HG03135 (cell line): ENCODE data around the gene LAMA5.

Source experiments
- ATAC-seq: cut with Tn5 transposase; IDR thresholded peaks from one replicate; pipeline ENCODE4 v1.9.1; 2021; ENCODE audit warnings: mild to moderate bottlenecking, moderate library complexity; ENCODE audit not compliant: unreplicated experiment

LAMA5 gene

DNA sequence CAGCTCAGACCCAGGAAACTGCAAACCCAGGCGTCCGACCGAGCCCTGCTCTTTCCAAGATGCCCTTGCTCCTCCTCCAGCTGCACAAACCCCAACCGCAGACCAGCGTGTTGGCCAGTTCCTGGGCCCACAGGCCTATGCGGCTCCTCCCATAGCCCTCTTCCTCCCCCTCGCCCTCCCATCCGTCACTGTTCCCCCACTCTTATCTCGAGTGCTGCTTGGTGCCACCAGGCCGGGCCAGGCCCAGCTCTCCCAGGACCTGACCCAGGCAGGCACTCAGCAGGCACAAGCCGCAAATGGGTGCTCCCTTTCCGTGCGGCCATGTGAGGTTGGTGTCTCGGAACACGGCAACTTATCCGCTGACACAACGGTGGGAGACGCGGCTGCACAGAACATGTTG lies 35.8 kb downstream of the LAMA5 start:
- ATAC-seq = no peak

DNA sequence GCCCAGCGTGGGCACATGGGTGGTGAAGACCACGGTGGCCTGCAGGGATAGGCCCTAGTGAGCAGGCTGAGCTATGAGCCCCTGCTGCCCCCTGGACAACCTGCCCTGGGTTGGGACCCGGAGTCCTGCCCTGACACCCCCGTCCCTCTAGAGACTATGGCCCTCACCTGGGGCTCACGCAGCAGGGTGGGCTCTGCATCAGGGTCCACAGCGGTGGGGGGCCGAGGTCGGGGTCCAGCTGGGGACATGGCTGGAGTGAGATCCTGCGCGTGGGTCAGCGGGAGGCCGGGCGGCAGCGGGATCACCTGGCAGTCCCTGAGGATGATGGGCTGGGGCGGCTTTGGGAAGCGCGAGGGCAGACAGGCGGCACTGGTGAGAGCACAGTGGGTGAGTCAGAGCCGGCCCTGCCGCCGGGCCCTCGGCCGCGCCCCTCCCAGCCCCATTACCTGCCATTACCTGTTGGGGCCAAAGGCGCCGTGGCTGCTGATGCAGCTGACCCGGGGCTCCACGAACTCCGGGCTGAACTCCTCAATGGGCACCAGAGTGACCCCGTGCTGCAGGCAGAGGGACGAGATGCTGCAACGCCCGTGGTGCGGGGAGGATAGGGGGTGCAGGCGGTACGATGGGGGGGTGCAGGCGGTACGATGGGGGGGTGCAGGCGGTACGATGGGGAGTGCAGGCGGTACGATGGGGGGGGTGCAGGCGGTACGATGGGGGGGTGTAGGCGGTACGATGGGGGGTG lies 36.4 kb downstream of the LAMA5 start:
- no peak for ATAC-seq

GRCh38 chr20:62329389-62330377 lies 37.4 kb downstream of the LAMA5 start:
- ATAC-seq = no peak

DNA sequence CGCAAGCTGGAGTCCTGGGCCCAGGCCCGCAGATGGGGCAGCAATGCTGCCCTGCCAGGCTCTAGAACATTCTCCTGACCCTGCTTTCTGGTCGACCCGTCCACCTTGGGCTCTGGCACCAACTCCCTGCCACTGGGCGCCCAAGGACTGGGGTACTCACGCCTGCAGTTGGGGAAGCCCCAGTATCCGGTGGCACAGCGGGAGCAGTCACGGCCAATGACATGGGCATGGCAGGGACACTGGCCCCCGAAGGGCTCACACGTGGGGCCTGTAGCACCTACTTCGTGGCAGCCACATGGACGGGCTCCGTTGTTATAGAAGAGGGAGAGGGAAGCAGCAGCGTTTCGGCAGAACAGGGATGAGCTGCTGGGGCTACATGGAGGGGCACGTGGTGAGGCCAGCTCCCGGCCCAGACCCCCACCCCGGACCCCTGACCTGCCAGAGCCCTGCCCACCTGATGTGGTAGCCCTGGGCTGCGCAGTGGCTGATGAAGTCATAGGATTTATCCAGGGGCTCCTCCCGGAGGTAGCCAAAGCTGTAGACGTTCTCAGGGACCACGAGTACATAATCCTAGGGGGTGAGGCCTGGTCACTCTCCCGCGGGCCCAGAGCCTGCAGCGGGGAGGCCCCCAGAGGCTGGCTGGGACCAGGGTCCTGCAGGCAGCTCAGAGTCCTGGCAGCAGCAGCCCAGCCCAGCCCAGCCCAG lies 38.3 kb downstream of the LAMA5 start:
- no peak for ATAC-seq

DNA sequence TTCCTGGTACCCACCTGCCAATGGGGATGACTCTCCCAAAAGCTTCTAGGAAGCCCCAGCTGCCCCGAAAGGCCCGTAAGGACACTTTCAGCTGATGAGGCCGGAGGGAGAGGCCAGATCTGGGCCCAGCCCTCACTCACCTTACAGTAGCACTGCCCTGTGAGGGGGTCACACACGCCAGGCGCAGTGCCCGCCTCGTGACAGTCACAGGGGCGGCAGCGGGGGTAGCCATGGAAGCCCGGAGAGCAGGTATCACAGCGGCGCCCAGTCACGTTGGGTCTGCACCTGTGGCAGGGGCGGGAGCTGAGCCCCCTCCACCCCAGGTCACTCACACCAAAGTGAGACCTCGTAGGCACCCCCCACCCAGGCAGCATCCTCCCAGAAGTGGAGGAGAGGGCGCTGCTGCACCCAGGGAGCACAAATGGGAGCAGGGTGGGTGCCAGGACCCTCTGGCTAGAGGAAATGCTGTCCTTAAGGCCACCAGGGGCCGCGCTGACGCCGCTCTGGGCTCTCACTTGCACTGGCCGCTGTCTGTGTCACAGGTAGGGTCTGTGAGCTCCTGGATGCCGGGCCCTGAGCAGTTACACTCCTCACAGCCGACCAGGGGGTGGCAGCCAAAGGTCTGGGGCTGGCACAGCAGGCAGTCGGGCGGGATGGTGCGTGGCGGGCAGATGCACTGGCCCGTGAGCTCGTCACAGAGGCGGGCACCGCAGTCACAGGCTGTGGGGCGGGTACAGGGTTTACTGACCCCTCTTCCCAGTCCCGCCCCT lies 39.2 kb downstream of the LAMA5 start:
- ATAC-seq = no peak

DNA sequence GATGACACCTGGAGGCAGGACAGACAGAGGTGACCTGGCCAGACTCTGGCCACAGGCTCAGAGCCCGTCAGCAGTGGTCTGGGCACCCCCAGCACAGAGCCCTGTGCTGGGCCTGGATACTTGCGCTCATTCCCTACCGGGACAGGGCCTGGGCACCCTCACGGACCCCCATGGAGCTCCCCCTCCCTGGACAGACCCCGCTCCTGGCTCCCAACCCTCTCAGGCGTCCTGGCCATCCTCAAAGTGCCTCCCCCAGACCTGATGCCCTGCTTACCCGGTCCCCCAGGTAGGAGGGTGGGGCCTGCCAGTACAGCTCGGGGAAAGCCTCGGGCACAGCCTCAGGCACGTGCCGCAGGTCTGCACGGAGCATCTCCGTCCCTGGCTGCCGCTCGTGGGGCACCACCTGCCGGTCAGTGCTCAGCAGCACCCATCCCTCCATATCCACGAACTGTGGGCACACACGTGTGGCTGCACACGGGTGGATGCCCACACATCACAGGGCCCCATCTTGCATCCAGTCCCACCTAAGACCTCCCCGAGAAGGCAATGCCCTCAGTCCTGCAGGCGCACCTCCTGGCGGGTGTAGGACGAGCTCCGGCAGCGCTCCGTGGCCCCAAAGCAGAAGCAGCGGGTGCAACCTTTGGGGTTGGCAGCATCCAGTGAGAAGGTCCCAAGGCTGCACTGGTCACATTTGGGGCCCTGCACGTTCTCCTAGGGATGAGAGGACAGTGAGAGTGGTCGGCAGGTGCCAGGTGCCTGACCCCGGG lies 40.0 kb downstream of the LAMA5 start:
- ATAC-seq = no peak

GRCh38 chr20:62326559-62326958 lies 40.6 kb downstream of the LAMA5 start:
- no peak for ATAC-seq

GRCh38 chr20:62325172-62325905 lies 41.8 kb downstream of the LAMA5 start:
- ATAC-seq = no peak

- no peak for ATAC-seq
These were observed 42.9 kb downstream of the LAMA5 start for GRCh38 chr20:62323980-62324906.

GRCh38 chr20:62323146-62323979 lies 43.7 kb downstream of the LAMA5 start:
- no peak for ATAC-seq

- ATAC-seq = no peak
These were observed 44.5 kb downstream of the LAMA5 start for GRCh38 chr20:62322492-62323041.

GRCh38 chr20:62321975-62322374 lies 45.1 kb downstream of the LAMA5 start:
- no peak for ATAC-seq

GRCh38 chr20:62321521-62321948 lies 45.6 kb downstream of the LAMA5 start:
- no peak for ATAC-seq

DNA sequence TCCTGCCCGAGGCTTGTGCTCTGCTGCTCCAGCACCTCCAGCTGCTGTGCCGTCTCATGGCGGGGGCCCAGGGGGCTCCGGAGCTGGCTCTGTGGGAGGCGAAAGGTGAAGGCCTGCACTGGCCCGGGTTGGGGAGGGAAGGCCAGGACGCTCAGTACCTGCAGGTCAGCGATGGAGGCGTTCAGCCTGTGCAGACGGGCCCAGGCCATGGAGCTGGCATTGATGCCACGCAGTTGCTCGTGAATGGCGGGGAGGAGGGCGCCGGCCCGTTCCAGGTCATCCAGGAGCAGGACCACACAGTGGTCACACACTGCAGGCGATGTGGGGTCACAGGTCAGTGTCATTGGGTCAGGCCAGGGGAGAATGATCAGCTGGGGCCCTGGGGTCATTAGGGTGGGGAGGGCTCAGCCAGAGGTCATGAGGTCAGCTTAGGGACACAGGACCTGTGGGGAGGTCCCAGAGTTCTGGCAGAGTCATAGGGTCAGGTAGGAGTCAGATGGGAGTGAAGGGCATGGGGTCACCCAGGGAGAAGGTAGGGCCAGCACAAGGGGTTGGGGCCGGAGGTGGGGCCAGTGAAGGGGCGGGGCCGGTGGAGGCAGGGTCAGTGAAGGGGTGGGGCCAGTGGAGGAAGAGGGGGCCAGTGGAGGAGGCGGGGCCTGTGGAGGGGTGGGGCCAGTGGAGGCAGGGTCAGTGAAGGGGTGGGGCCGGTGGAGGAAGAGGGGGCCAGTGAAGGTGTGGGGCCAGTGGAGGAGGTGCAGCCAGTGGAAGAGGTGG lies 46.3 kb downstream of the LAMA5 start:
- ATAC-seq = no peak

DNA sequence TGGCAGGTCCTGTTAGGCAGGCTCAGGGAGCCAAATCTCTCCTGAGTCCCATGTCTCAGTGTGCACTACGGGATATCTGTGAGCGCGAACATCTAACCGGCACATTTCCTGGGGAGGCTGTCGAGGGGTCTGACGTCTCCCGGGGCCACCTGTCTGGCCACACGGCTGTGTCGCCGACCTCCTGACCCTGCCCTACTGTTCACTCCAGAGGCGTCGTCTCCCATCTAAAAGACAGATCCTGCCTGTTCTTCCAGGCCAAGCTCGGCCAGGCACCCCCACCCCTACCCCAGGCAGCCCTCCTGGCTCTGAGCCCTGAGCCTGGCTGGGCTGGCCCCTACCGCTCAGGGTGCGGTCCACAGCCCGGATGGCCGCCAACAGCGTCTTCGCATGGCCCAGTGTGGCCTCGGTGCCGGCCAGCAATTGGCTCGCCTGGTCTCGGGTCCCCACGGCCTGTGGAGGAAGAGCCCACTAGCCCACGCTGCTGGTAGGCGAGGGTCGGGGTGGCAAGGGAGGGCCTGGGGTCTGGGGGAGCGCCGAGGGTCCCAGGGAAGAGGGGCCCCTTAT lies 47.7 kb downstream of the LAMA5 start:
- ATAC-seq = no peak
